RWPE2 (cell line): ENCODE measurements around the gene SLC1A6.

Experiments used
- ATAC-seq: fragments of 200-7000 bp; cut with Tn5 transposase; 3 replicates; pipeline ENCODE4 v1.9.1; 2021; ENCODE audit warnings: low read depth
- DNase-seq: peaks from one replicate; pipeline ENCODE4 v3.0.0-alpha.2; 2020; ENCODE audit warnings: low spot score
- H3K27ac ChIP-seq: fragments of 450-650 bp; 2 replicates; pipeline ENCODE4 v1.5.1; 2017; ENCODE audit warnings: mild to moderate bottlenecking; ENCODE audit not compliant: poor library complexity, severe bottlenecking
- H3K27me3 ChIP-seq: fragments of 250-450 bp; sonication (Bioruptor Pico); 2 replicates; pipeline ENCODE4 v1.5.1; 2021; ENCODE audit warnings: mild to moderate bottlenecking, moderate library complexity; ENCODE audit not compliant: insufficient read depth, poor library complexity, severe bottlenecking
- H3K36me3 ChIP-seq: fragments of 250-450 bp; sonication (Bioruptor Pico); 2 replicates; pipeline ENCODE4 v1.5.1; 2020; ENCODE audit warnings: low read depth, mild to moderate bottlenecking, moderate library complexity
- H3K4me1 ChIP-seq: fragments of 250-450 bp; sonication (Bioruptor Pico); 2 replicates; pipeline ENCODE4 v1.5.1; 2021; ENCODE audit warnings: mild to moderate bottlenecking, moderate library complexity; ENCODE audit not compliant: insufficient read depth, poor library complexity, severe bottlenecking
- H3K4me3 ChIP-seq: fragments of 250-450 bp; sonication (Bioruptor Pico); 2 replicates; pipeline ENCODE4 v1.5.1; 2021; ENCODE audit warnings: mild to moderate bottlenecking, moderate library complexity; ENCODE audit not compliant: severe bottlenecking
- H3K9me3 ChIP-seq: fragments of 250-450 bp; sonication (Bioruptor Pico); 2 replicates; pipeline ENCODE4 v1.5.1; 2021; ENCODE audit warnings: mild to moderate bottlenecking, moderate library complexity; ENCODE audit not compliant: severe bottlenecking
- CTCF ChIP-seq: fragments of 450-650 bp; IDR thresholded peaks from one replicate; pipeline ENCODE4 v1.5.1; 2017; ENCODE audit warnings: mild to moderate bottlenecking, moderate library complexity; ENCODE audit not compliant: poor library complexity, severe bottlenecking

The SLC1A6 gene

GRCh38 chr19:14944456-14944855 is 35.2 kb downstream of the SLC1A6 start:
- no peak overlapping the region for H3K27ac ChIP-seq
- no peaks in the 10 kb centered on the region for H3K27me3 ChIP-seq
- no peaks in the 10 kb centered on the region for H3K4me1 ChIP-seq
- H3K9me3 ChIP-seq, result no peaks in the 10 kb centered on the region
- no peak for DNase-seq
- H3K36me3 ChIP-seq, result no peaks in the 10 kb centered on the region
- TF ChIP-seq CTCF, result no peak
- no peak for ATAC-seq
- no peak overlapping the region for H3K4me3 ChIP-seq

- no peaks in the 10 kb centered on the region for H3K9me3 ChIP-seq
- H3K4me3 ChIP-seq, result no peak overlapping the region
- DNase-seq, result no peak
- H3K27ac ChIP-seq, result no peak overlapping the region
- no peak for TF ChIP-seq CTCF
- no peaks in the 10 kb centered on the region for H3K27me3 ChIP-seq
- H3K4me1 ChIP-seq, result no peaks in the 10 kb centered on the region
- ATAC-seq, result peak; percentile 58; the same call in 2 of the 3 replicates
- no peaks in the 10 kb centered on the region for H3K36me3 ChIP-seq
Measured at GRCh38 chr19:14943601-14944000, 36.1 kb downstream of the SLC1A6 start.

- H3K9me3 ChIP-seq, result no peaks in the 10 kb centered on the region
- H3K4me1 ChIP-seq, result no peaks in the 10 kb centered on the region
- no peak for TF ChIP-seq CTCF
- H3K4me3 ChIP-seq, result no peak within 1 kb of the TSS
- no peaks in the 10 kb centered on the region for H3K36me3 ChIP-seq
- H3K27ac ChIP-seq, result no peak within 1 kb of the TSS
- ATAC-seq (no peak), DNase-seq (no peak)
- H3K27me3 ChIP-seq, result no peaks in the 10 kb centered on the region
Measured at GRCh38 chr19:14941189-14941588, 38.5 kb downstream of the SLC1A6 start, which contains the start of gene OR7C2. OR7C2 (plus strand) TSS chr19:14941489; CDS start chr19:14941489, 0 bp downstream.

- Histone ChIP-seq H3K27ac (no peak overlapping the region), H3K36me3 (no peaks in the 10 kb centered on the region), H3K4me3 (no peak overlapping the region), H3K9me3 (no peaks in the 10 kb centered on the region), H3K27me3 (no peaks in the 10 kb centered on the region), H3K4me1 (no peaks in the 10 kb centered on the region)
- DNase-seq (no peak), ATAC-seq (no peak)
- TF ChIP-seq CTCF, result no peak
Measured at GRCh38 chr19:14940266-14940665, 39.4 kb downstream of the SLC1A6 start.

GRCh38 chr19:14933506-14933905 is 46.2 kb downstream of the SLC1A6 start:
- TF ChIP-seq CTCF, result no peak
- ATAC-seq (peak; percentile 21; the same call in 1 of the 3 replicates), DNase-seq (no peak)
- Histone ChIP-seq H3K27me3 (peaks cover 3% of the 10 kb centered on the region), H3K27ac (no peak overlapping the region), H3K9me3 (no peaks in the 10 kb centered on the region), H3K4me3 (no peak overlapping the region), H3K36me3 (no peaks in the 10 kb centered on the region), H3K4me1 (no peaks in the 10 kb centered on the region)
